ENCODE data around the gene NUTF2.

The NUTF2 gene

DNA sequence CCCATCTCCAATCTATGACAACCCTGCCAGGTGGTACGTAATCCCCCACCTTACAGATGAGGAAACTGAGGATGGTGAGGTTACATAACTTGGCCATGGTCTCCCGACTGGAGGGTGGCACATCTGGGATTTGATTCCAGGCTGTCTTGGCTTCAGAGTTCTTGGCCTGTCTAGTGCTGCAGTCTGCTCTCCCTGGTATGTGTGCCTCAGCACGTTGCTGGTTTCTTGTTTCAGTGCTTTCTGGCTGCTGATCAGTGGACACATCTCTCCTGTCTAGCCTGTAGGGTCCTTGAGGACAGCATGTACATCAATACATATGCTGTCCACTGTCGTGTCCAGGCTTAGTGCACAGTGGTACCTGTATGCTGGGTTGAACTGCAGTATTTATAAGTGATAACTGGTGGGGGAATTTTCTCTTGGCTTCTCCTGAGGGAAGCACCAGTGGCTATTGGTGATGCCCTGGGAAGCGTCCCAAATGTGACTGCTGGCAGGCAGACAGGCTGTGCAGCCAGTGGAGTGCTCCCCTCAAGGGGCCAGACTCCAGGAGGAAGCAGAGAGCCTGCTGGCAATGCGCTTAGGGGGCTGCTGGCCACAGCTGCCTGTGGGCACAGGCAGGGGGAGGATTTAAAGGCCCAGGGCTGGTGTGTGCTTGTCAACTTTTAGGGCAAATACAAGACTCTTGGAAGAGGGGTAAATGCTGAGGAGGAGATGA is 70.6 kb downstream of the NUTF2 start:
- H3K27ac ChIP-seq, result no peak overlapping the region

DNA sequence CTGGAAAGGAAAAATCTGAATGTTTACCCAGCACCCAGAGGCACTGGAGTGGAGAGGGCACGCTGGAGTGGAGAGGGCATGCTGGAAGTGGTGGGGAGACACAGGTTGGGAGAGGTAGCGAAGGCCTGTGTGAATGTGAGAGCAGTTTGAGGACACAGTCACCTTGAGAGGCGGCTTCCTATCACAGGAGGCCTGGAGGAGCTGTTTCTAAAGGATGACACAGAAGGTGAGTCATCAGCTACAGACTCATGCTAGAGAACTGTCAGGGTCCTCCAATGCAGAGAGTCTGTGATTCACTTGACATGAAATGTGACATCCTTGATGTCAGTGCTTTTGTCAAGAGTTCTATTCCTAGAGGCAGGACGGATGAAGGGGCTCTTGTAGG is 71.1 kb downstream of the NUTF2 start:
- no peak overlapping the region for H3K27ac ChIP-seq
- TF ChIP-seq, protein P1, sequence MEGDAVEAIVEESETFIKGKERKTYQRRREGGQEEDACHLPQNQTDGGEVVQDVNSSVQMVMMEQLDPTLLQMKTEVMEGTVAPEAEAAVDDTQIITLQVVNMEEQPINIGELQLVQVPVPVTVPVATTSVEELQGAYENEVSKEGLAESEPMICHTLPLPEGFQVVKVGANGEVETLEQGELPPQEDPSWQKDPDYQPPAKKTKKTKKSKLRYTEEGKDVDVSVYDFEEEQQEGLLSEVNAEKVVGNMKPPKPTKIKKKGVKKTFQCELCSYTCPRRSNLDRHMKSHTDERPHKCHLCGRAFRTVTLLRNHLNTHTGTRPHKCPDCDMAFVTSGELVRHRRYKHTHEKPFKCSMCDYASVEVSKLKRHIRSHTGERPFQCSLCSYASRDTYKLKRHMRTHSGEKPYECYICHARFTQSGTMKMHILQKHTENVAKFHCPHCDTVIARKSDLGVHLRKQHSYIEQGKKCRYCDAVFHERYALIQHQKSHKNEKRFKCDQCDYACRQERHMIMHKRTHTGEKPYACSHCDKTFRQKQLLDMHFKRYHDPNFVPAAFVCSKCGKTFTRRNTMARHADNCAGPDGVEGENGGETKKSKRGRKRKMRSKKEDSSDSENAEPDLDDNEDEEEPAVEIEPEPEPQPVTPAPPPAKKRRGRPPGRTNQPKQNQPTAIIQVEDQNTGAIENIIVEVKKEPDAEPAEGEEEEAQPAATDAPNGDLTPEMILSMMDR (conservative IDR thresholded peaks at IDR 0.05), result no peak
- no peak for TF ChIP-seq ZFX (IDR thresholded peaks at IDR 0.05)

More for the DNA sequence above, 70.6 kb downstream of the NUTF2 start:
- no peak for TF ChIP-seq ZFX (IDR thresholded peaks at IDR 0.05)
- TF ChIP-seq, protein P1 (conservative IDR thresholded peaks at IDR 0.05), result no peak

DNA sequence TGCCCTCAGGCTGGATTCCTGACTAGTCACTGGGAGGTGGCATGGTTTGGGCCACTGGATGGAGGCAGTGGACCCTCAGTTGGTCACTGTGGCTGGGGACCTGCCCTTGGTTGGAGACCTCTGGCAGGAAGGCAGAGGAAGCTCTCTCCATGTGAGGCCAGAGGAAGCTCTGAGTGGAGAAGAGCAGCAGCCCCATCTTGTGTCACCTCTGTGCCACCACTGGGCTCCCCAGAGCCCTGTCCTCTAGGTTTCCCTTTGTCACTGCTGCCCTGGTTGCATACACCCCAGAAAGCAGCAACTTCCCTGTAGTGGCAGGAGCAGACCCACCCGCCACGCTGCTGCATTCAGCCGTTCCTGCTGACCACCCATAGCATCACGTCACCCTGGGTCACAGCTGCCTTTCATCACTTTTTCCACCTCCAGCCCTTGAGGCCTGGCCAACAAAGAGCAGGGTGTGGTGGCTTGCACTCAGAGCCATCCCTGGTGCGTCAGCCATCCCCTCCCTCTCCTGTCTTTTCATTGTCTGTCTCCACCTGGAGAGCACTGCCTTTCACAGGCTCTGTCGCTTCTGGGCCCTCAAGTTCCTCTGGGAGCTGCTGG is 73.0 kb downstream of the NUTF2 start:
- H3K27ac ChIP-seq, result no peak overlapping the region
- TF ChIP-seq ZFX (IDR thresholded peaks at IDR 0.05), result no peak
